Femur (tissue), 1 donor: ENCODE results near the gene EGFR.
A peak's percentile ranks its signal among the peaks of the same experiment; 100 is the strongest.
"Not testable (repeated sequence)": the region's sequence is repeated elsewhere in the genome, so short reads cannot be mapped to it uniquely, and the experiment has no call there.

Experiments
- DNase-seq: peaks from one replicate; pipeline ENCODE4 v3.0.0-alpha.2; 2017

EGFR gene

GRCh38 chr7:55155351-55156117 lies 136.7 kb downstream of the EGFR start:
- DNase-seq = no peak

- DNase-seq = peak; percentile 65
Observed at GRCh38 chr7:55156919-55157763, 138.3 kb downstream of the EGFR start.

- DNase-seq = no peak
Observed at GRCh38 chr7:55157764-55158105, 138.9 kb downstream of the EGFR start.

GRCh38 chr7:55158541-55159382 lies 139.9 kb downstream of the EGFR start:
- no peak for DNase-seq

- DNase-seq = no peak
Observed at GRCh38 chr7:55160539-55160938, 141.7 kb downstream of the EGFR start.

- DNase-seq = no peak
Observed at GRCh38 chr7:55161154-55161687, 142.4 kb downstream of the EGFR start.

- DNase-seq = no peak
Observed at GRCh38 chr7:55162476-55162875, 143.7 kb downstream of the EGFR start.

GRCh38 chr7:55163733-55164132 lies 144.9 kb downstream of the EGFR start:
- DNase-seq = no peak

- DNase-seq = no peak
Observed at GRCh38 chr7:55164527-55164926, 145.7 kb downstream of the EGFR start.

- DNase-seq = no peak
Observed at GRCh38 chr7:55165176-55165861, 146.5 kb downstream of the EGFR start.

- DNase-seq = not testable (repeated sequence)
Observed at GRCh38 chr7:55167296-55167695, 148.5 kb downstream of the EGFR start.

GRCh38 chr7:55170335-55171069 lies 151.7 kb downstream of the EGFR start:
- peak; percentile 13 for DNase-seq

- DNase-seq = peak; percentile 13
Observed at GRCh38 chr7:55171157-55171556, 152.3 kb downstream of the EGFR start.

- DNase-seq = no peak
Observed at GRCh38 chr7:55172161-55172560, 153.3 kb downstream of the EGFR start.

GRCh38 chr7:55172881-55173609 lies 154.2 kb downstream of the EGFR start:
- no peak for DNase-seq

- DNase-seq = peak; percentile 13
Observed at GRCh38 chr7:55173671-55174070, 154.9 kb downstream of the EGFR start.

- peak; percentile 9 for DNase-seq
Observed at GRCh38 chr7:55174456-55174855, 155.6 kb downstream of the EGFR start.

- DNase-seq = peak; percentile 33
Observed at GRCh38 chr7:55174856-55175255, 156.0 kb downstream of the EGFR start.

GRCh38 chr7:55177068-55177530 lies 158.3 kb downstream of the EGFR start:
- DNase-seq = peak; percentile 67

GRCh38 chr7:55177589-55178261 lies 158.9 kb downstream of the EGFR start:
- peak; percentile 76 for DNase-seq
